ENCODE data around the gene SIL1. TPM values are rescaled to one million over a fixed set of nuclear protein-coding genes. Genes with fewer than 3 reads are reported as not detected.

SIL1 gene
- total and polyA plus RNA-seq, 2 of the 13 experiments (the other 11 are each of a cell fraction or from before 2014, with no cell fraction given), result 26.0 to 30.0 TPM

GRCh38 chr5:138898299-138898698 is 299.9 kb downstream of the SIL1 start:
- Histone ChIP-seq H3K4me3 (replicated peaks in 1 of 3; ENCODE audit: insufficient read depth in 1 of 3, low read depth in 2 of 3, low read length in 3 of 3) (no peak overlapping the region), H4K20me1 (ENCODE audit: insufficient read depth, low read length) (no peaks in the 10 kb centered on the region), H3K36me3 (replicated peaks in 1 of 2; ENCODE audit: control insufficient read depth in 1 of 2, insufficient read depth in 2 of 2, low read length in 2 of 2) (peaks cover 13 to 38% of the 10 kb centered on the region in 2 experiments; a peak in 4 of 5 replicates), H3K4me2 (ENCODE audit: low read depth, low read length) (no peak overlapping the region), H2AFZ (ENCODE audit: low read length) (no peak overlapping the region), H3K27me3 (ENCODE audit: control insufficient read depth in 1 of 2, insufficient read depth in 2 of 2, low read length in 2 of 2) (no peaks in the 10 kb centered on the region), H3K79me2 (ENCODE audit: insufficient read depth, low read length) (no peaks in the 10 kb centered on the region), H3K27ac (ENCODE audit: extremely low read length, insufficient read depth, low read length) (no peak overlapping the region), H3K9me3 (ENCODE audit: low read length) (no peaks in the 10 kb centered on the region), H3K4me1 (ENCODE audit: insufficient read depth, low read length) (0 out of 2 replicates have a peak, but pooled peaks cover 8% of the 10 kb centered on the region), H3K9ac (ENCODE audit: insufficient read depth, low read depth, low read length) (no peak overlapping the region)
- CTCF ChIA-PET (ENCODE audit: low intra/inter-chr PET ratio, low total read pairs), result no interaction called here
- in situ Hi-C loops (cut with HindIII; ENCODE audit: extremely low pct_ligation_motif_present, low pct_unique_long_range_greater_than_20kb) (no loop called here), intact Hi-C loops (cut with micrococcal nuclease; ENCODE audit: unreplicated experiment) (no loop called here)
- DNase-seq (ENCODE audit: low spot score), result no peak
- TF ChIP-seq ZFP90 (CRISPR knock-in tag; IDR thresholded peaks at IDR 0.05; ENCODE audit: borderline replicate concordance) (no peak), HNF4G (IDR thresholded peaks at IDR 0.05; ENCODE audit: borderline replicate concordance, low read depth, low read length) (no peak), HNF4G (CRISPR knock-in tag; IDR thresholded peaks at IDR 0.05; ENCODE audit: borderline replicate concordance, low read depth) (no peak), EED (CRISPR knock-in tag; IDR thresholded peaks at IDR 0.05) (no peak), HOXA9 (CRISPR knock-in tag; IDR thresholded peaks at IDR 0.05; ENCODE audit: borderline replicate concordance) (no peak), GABPB1 (CRISPR knock-in tag; IDR thresholded peaks at IDR 0.05) (no peak), HDAC6 (IDR thresholded peaks at IDR 0.05; ENCODE audit: low read depth, low read length) (no peak), ZNF430 (CRISPR knock-in tag; IDR thresholded peaks at IDR 0.05) (no peak), RFXAP (CRISPR knock-in tag; IDR thresholded peaks at IDR 0.05; ENCODE audit: borderline replicate concordance) (no peak), ZNF770 (CRISPR knock-in tag; IDR thresholded peaks at IDR 0.05) (no peak), ZNF580 (CRISPR knock-in tag; IDR thresholded peaks at IDR 0.05; ENCODE audit: borderline replicate concordance, low read depth) (no peak), MEF2D (CRISPR knock-in tag; IDR thresholded peaks at IDR 0.05) (no peak), FOXK1 (CRISPR knock-in tag; IDR thresholded peaks at IDR 0.05; ENCODE audit: borderline replicate concordance, low read depth) (no peak), ETV6 (CRISPR knock-in tag; conservative IDR thresholded peaks at IDR 0.05) (no peak), ZNF558 (CRISPR knock-in tag; IDR thresholded peaks at IDR 0.05; ENCODE audit: borderline replicate concordance) (no peak)
- TF ChIP-seq, protein P1, sequence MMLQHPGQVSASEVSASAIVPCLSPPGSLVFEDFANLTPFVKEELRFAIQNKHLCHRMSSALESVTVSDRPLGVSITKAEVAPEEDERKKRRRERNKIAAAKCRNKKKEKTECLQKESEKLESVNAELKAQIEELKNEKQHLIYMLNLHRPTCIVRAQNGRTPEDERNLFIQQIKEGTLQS (CRISPR knock-in tag; IDR thresholded peaks at IDR 0.05), result no peak
- TF ChIP-seq, protein P2, sequence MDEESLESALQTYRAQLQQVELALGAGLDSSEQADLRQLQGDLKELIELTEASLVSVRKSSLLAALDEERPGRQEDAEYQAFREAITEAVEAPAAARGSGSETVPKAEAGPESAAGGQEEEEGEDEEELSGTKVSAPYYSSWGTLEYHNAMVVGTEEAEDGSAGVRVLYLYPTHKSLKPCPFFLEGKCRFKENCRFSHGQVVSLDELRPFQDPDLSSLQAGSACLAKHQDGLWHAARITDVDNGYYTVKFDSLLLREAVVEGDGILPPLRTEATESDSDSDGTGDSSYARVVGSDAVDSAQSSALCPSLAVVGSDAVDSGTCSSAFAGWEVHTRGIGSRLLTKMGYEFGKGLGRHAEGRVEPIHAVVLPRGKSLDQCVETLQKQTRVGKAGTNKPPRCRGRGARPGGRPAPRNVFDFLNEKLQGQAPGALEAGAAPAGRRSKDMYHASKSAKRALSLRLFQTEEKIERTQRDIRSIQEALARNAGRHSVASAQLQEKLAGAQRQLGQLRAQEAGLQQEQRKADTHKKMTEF (CRISPR knock-in tag; IDR thresholded peaks at IDR 0.05), result no peak
- TF ChIP-seq, protein P3, sequence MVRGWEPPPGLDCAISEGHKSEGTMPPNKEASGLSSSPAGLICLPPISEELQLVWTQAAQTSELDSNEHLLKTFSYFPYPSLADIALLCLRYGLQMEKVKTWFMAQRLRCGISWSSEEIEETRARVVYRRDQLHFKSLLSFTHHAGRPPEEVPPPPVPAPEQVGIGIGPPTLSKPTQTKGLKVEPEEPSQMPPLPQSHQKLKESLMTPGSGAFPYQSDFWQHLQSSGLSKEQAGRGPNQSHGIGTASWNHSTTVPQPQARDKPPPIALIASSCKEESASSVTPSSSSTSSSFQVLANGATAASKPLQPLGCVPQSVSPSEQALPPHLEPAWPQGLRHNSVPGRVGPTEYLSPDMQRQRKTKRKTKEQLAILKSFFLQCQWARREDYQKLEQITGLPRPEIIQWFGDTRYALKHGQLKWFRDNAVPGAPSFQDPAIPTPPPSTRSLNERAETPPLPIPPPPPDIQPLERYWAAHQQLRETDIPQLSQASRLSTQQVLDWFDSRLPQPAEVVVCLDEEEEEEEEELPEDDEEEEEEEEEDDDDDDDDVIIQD (CRISPR knock-in tag; IDR thresholded peaks at IDR 0.05; ENCODE audit: low read depth), result no peak
- TF ChIP-seq, protein P4, sequence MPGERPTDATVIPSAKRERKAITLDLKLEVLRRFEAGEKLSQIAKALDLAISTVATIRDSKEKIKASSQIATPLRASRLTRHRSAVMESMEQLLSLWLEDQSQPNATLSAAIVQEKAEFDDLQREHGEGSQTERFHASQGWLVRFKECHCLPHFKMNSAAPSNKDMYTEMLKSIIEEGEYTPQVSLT (CRISPR knock-in tag; IDR thresholded peaks at IDR 0.05; ENCODE audit: borderline replicate concordance, low read depth), result no peak
- POLR2A ChIA-PET, result no interaction called here
- FAIRE-seq, result no peak
- BruUV-seq (replicated peaks), result no TSS peak
- 90% methylated on average over 1 of the region's 1 CpG for WGBS (ENCODE audit: low lambda C conversion rate)
- ATAC-seq, result no peak
